A204.1 (cell line): Measurements from ENCODE around the gene MGAT5B.
"Not testable (repeated sequence)": the region's sequence is repeated elsewhere in the genome, so short reads cannot be mapped to it uniquely, and the experiment has no call there.

Source experiments
- FAIRE-seq: peaks from 2 replicates; lab custom pipeline; 2012; peaks lifted over from hg19 to GRCh38; lab: Jason Lieb, UNC

The MGAT5B gene

GRCh38 chr17:76849160-76849559 lies 19.0 kb upstream of the MGAT5B start:
- not testable (repeated sequence) for FAIRE-seq

DNA sequence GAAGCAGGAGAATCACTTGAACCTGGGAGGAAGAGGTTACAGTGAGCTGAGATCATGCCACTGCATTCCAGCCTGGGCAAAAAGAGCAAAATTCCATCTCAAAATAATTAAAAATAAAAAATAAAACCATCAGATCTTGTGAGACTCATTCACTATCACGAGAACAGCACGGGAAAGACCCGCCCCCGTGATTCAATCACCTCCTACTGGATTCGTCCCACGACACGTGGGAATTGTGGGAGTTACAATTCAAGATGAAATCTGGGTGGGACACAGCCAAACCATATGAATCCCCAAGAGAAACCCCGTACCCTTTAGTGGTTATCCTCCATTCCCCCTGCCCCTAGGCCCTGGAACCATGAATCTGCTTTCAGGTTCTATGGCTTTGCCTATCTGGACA lies 15.4 kb upstream of the MGAT5B start:
- FAIRE-seq = no peak

DNA sequence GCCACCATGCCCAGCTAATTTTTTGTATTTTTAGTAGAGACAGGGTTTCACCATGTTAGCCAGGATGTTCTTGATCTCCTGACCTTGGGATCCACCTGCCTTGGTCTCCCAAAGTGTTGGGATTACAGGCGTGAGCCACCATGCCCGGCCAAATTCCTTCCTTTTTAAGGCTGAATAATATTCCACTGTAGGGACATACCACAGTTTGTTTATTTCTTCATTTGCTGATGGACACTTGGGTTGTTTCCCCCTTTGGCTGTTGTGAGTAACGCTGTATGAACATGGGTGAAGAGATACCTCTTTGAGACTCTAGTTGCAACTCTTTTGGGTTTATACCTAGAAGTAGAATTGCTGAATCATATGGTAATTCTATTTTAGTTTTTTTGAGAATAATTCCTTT lies 13.1 kb upstream of the MGAT5B start:
- no peak for FAIRE-seq

GRCh38 chr17:76862079-76862478 lies 6.1 kb upstream of the MGAT5B start:
- no peak for FAIRE-seq

GRCh38 chr17:76862494-76862893 lies 5.7 kb upstream of the MGAT5B start:
- no peak for FAIRE-seq

DNA sequence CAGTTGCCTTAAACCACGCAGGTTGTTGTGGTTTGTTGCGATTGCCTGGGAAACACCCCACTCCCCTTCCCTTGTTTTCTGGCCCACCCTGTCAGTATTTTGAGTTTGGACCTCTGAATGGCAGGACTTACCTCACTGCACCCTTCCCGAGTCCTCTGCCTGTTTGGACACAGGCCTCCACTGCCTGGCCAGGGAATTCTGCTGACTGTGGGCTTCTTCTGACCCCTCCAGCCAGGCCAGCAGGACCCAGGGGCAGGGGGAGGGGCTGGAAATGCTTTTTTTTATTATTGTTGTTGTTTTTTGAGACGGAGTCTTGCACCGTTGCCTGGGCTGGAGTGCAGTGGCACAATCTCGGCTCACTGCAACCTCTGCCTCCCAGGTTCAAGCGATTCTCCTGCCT lies 4.2 kb upstream of the MGAT5B start:
- FAIRE-seq = no peak

DNA sequence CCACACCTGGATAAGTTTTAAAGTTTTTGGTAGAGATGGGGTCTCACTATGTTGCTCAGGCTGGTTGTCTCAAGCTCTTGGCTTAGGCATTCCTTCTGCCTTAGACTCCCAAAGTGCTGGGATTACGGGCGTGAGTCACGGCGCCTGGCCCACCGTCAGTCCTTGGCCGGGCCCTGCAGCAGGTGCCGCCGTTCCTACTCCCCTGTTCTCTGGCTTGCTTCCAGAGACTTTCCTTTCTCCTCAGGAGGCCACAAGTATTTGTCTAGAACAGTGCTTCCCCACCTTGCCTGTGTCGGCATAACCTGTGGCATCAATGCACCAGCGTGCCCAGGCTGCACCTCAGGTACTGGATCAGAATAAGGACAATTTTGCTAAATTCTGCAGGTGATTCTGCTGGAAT lies 3.0 kb upstream of the MGAT5B start:
- FAIRE-seq = no peak

- FAIRE-seq = no peak
Measured at GRCh38 chr17:76866203-76866602, 2.0 kb upstream of the MGAT5B start.

DNA sequence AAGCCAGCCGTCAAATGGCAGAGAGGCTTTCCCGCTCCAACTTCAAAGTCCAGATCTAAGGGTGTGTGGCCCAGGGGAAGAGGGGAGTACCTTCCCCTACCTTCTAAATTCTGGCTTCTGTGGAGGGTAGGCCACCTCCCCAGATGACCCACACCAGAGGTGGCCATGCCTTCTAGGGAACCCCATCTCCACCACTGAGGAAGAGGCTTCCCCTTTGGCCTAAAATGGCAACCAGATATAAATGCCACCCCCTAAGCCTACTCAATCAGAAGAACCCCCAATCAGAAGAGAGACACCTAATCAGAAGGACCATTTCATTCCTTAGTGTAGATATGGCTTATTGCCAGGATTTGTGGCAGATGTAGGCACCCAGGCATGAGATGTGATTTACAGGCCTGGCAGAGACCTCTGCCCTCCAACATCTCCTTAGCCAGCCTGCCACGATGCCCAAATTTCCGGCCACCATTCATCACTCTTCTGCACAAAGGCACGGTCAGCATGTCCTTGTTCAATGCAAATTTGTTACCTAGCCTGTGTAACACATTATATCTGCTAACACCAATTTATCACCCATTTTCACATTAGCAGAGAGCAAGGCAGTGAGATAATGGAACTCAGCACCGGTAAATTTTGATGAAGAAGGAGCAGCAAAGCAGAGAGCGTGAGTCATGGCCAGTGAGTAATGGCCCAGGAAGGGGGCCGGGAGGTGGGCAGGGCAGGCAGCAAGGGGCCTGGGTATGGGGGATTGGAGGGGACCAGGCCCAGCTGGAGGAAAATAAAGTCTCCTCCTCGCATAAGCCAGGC lies 1.2 kb upstream of the MGAT5B start:
- no peak for FAIRE-seq

DNA sequence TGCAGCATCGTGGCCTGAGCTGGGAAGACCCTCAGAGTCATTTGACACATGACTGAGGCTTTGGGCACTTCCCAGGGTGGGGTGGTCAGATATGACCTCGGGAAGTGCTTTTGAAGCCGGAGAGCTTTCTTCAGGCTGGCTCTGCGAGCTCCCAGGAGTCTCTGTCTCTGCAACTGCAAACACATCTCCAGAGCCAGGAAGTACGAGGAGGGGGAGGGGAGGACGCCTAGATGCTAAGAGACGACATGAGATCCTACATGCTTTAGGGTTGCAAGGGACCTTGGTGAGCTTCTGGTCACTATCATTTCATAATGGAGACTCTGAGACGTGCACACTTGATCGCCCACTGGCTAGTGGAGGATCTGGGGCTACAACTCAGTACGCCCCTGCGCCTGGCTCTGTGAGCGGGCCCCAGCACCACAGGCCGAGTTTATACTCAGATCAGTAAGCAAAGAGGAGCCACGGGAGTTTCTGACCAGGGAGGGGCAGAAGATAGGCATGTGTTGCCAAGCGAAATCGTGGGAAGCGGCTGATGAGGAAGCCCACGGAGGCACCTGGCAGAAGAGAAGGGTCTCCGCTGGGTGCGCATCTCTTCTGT lies 527 bp upstream of the MGAT5B start:
- no peak for FAIRE-seq

GRCh38 chr17:76868669-76869495 lies 678 bp downstream of the MGAT5B start:
- no peak for FAIRE-seq

GRCh38 chr17:76869496-76870376 lies 1.5 kb downstream of the MGAT5B start:
- FAIRE-seq = no peak

DNA sequence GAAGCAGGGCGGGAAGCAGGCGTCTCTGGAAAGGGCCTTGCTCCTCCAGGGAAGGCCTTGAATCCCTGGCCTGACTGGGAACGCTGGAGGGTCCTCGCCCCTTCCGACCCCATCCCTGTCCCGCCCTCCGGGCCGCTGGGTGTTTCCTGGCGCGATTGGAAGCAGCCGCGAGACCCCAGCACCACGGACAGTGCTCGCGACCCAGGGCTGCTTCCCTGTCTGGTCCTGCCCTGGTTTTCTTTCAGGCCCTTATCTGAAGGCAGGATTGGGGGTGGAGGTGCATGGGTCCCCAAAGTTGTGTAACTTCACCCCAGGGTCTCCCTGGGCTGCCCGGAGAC lies 2.1 kb downstream of the MGAT5B start:
- FAIRE-seq = no peak

DNA sequence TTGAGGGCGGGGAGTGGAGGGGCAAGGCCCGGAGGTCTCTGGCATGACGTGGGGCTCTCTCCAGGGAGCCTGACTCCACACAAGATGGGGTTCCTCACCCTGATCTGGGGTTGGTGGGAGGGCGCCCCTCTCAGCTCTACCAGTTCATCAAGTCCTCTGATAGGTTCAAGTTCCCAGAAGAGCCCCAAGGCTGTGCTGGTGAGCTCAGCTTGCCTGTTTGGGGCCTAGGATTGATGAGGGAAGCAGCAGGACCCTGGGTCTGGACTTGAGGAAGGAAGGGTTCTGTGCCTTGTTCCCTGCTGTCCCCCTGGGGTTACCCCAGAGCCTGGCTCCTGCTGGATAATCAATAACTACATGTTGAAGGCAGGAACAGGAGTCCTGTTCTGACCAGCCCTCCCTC lies 3.5 kb downstream of the MGAT5B start:
- no peak for FAIRE-seq

GRCh38 chr17:76872221-76872873 lies 4.1 kb downstream of the MGAT5B start:
- FAIRE-seq = no peak

GRCh38 chr17:76872874-76873221 lies 4.6 kb downstream of the MGAT5B start:
- no peak for FAIRE-seq

DNA sequence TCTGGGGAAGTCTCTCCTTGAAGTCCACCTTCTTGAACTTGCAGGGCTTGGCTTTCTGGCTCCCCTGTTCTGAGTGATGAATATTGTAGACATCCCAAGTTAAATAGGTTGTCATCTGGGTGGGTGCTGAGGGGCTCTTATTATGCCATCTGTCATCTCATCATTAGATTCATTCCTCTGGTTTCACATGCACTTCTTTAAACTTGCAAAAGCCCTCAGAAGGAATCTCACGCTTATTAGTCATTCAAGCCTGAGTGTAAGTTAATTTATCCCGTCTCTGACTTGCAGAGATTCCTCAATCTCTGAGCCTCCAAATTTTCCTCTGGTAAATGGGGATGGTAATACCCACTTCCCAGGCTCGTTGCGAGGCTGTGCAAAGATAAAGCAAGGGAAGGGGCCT lies 5.7 kb downstream of the MGAT5B start:
- no peak for FAIRE-seq

- FAIRE-seq = no peak
Measured at GRCh38 chr17:76877437-76877836, 9.2 kb downstream of the MGAT5B start.

GRCh38 chr17:76878568-76878967 lies 10.4 kb downstream of the MGAT5B start:
- no peak for FAIRE-seq

DNA sequence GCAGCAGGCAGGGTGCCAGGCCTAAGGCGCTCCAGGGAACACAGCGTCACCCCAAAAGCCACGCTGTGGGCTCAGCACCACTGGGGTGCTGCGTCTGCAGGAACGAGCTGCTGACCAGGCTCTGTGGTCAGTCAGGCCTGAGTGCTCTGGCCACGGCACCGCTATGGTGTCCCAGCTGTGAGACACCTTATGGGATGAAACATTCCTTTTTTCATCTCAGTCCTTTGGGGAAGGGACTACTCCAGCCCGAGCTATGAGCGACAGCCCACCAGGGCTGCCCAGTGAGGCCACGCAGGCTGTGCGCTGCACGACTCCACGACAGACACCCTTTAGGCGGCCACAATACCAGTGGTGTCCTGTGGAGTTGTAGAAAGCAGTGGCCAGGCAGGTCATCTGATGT lies 11.1 kb downstream of the MGAT5B start:
- FAIRE-seq = no peak

DNA sequence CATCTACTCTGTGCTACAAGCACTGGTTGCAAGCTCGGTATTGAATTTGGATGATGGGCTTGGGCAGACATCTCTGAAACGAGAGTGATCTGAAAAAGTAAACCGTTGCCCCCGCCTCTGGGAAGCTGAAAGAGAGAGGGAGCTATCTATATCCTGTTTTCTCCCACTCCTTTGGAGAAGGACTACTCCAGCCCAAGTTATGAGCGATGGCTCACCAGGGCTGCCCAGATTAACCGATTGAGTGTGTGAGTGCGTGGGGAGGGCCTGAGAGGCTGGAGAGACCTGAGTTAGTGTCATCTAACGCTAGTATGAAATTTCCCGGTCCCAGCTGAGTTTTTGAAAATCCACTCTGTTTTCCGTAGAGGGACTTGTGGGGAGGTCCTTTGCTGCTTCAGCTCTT lies 11.5 kb downstream of the MGAT5B start:
- FAIRE-seq = no peak

DNA sequence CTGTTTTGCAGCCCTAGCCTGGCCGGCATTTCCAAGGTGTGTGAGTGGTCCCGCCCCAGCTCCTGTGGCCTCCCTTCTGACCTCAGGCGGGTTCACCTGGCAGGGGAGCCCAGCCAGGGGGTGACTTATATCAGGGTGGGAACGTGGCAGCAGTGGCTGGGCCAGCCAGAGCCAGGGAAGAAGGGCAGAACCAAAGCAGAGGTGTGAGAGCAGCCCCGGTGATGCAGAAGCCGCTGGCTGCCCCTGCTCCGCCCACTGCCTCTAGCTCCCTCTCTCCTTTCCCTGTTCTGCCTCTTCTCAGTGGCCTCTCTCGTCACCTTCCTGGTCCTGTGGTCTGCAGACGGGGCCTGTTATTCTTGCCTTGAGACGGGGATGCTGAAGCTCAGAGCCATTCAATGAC lies 12.1 kb downstream of the MGAT5B start:
- no peak for FAIRE-seq
